ENCODE measurements around the gene ANKRD36B.
A peak's percentile ranks its signal among the peaks of the same experiment; 100 is the strongest.
"Not testable (repeated sequence)": the region's sequence is repeated elsewhere in the genome, so short reads cannot be mapped to it uniquely, and the experiment has no call there.

GRCh38 chr2:97590515-97591394, 1.1 kb upstream of the ANKRD36B start:
- TF ChIP-seq POLR2A, EP300 (IDR thresholded peaks at IDR 0.05): not testable (repeated sequence)
- peak; percentile 98 to 99 (median 99) for TF ChIP-seq CTCF (IDR thresholded peaks at IDR 0.05)
